Ectodermal cell (in vitro differentiated cells): ENCODE measurements around the gene GULP1.

Source experiments
- H3K27ac ChIP-seq: 2 replicates; pipeline ENCODE4 v1.7.0; 2013; ENCODE audit warnings: mild to moderate bottlenecking, low read depth, low read length; ENCODE audit not compliant: insufficient read depth, poor library complexity, severe bottlenecking
- H3K27me3 ChIP-seq: 2 replicates; pipeline ENCODE4 v1.7.0; 2013; ENCODE audit warnings: mild to moderate bottlenecking, low read length; ENCODE audit not compliant: insufficient read depth, control insufficient read depth, poor library complexity, severe bottlenecking
- H3K36me3 ChIP-seq: one replicate; pipeline ENCODE4 v1.7.0; 2013; ENCODE audit warnings: low read length; ENCODE audit not compliant: control insufficient read depth, insufficient read depth
- H3K4me1 ChIP-seq: one replicate; pipeline ENCODE4 v1.7.0; 2013; ENCODE audit warnings: low read length; ENCODE audit not compliant: control insufficient read depth, insufficient read depth
- H3K4me3 ChIP-seq: 2 replicates; pipeline ENCODE4 v1.7.0; 2013; ENCODE audit warnings: low read depth, low read length, control low read depth; ENCODE audit not compliant: insufficient read depth
- H3K9me3 ChIP-seq: 2 replicates; pipeline ENCODE4 v1.7.0; 2013; ENCODE audit warnings: mild to moderate bottlenecking, low read length, moderate library complexity; ENCODE audit not compliant: control insufficient read depth
- WGBS, 2 experiments: methylation state at CpG; one replicate each; pipeline ENCODE4 v1.1.7; 2013; ENCODE audit warnings: missing lambda C conversion rate in 2 of 2; 5-methylcytosine and 5-hydroxymethylcytosine counted together

The GULP1 gene

GRCh38 chr2:188481474-188481873 lies 189.8 kb downstream of the GULP1 start:
- Histone ChIP-seq H3K9me3 (no peaks in the 10 kb centered on the region), H3K4me1 (no peaks in the 10 kb centered on the region), H3K4me3 (no peak overlapping the region), H3K36me3 (no peaks in the 10 kb centered on the region), H3K27me3 (no peaks in the 10 kb centered on the region), H3K27ac (no peak overlapping the region)
- WGBS, 2 experiments: 94 to 96% methylated on average over 2 of the region's 2 CpGs

DNA sequence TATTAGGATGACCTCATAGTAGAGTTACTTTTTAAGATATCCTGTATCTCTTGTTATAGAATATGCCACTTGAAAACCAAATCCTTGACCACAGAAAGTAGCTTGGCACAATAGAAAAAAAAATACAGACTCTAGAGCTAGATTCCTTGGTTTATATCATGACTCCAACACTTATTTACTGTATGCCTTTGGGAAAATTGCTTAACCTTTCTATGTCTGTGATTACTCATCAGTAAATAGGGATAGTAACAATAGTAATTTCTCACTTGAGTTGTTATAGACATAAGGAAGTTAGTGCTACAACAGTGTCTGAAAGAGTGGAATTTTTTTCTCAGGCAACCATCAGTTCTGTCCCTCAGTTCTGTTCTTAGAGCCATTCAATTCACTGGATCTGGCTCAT lies 193.8 kb downstream of the GULP1 start:
- Histone ChIP-seq H3K27me3 (no peaks in the 10 kb centered on the region), H3K4me3 (no peak overlapping the region), H3K27ac (no peak overlapping the region), H3K4me1 (no peaks in the 10 kb centered on the region), H3K9me3 (no peaks in the 10 kb centered on the region), H3K36me3 (no peaks in the 10 kb centered on the region)

GRCh38 chr2:188492751-188493150 lies 201.1 kb downstream of the GULP1 start:
- Histone ChIP-seq H3K9me3 (no peaks in the 10 kb centered on the region), H3K27me3 (no peaks in the 10 kb centered on the region)
- 88 to 100% methylated on average over 2 to 4 of the region's 4 CpGs for WGBS, 2 experiments

DNA sequence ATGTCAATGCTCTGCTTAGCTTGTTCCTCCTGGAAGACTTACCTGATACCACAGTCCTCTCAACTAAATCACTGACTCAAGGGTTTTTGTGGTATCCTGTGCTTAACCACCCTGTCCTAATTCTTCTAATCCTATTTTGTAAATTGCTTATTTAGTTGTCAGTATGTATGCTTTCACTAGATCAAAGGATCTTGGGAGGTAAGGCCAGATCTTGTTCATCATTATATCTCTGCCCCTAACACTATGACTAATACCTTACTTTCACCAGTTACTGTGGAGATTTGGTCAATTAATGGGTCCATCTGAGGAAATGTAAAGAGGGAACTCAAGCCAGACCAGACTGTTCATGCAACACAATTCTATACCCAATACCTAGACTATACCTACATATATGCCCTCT lies 203.2 kb downstream of the GULP1 start:
- H3K27ac ChIP-seq: no peak overlapping the region

More at GRCh38 chr2:188492751-188493150, 201.1 kb downstream of the GULP1 start:
- H3K4me3 ChIP-seq: no peak overlapping the region
- no peaks in the 10 kb centered on the region for H3K4me1 ChIP-seq
- no peaks in the 10 kb centered on the region for H3K36me3 ChIP-seq
- no peak overlapping the region for H3K27ac ChIP-seq

DNA sequence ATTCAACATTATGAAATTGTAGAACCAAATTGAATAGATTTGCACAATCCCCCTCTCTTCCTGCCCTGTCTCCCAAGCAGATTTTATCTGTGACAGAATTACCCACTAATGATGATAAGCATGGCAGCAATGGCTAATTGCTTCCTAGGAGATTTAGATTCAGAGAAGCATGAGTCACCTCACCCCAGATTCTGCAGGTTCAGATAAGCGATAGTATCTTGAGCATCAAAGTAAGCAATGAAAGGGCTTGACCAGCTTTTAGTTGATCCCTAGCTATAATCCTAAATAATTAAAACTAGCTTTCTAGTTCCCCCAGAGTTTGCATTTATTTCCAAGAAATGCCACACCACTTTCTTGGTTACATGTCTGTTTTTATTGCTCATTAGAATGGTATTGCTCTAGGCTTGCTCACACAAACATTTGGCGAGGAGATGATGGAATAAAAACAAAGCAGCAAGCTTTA lies 204.3 kb downstream of the GULP1 start:
- H3K4me1 ChIP-seq: no peaks in the 10 kb centered on the region
- no peaks in the 10 kb centered on the region for H3K36me3 ChIP-seq
- no peaks in the 10 kb centered on the region for H3K9me3 ChIP-seq
- no peak overlapping the region for H3K27ac ChIP-seq
- H3K4me3 ChIP-seq: no peak overlapping the region
- WGBS, 2 experiments: 96 to 100% methylated on average over 1 to 2 of the region's 2 CpGs
- no peaks in the 10 kb centered on the region for H3K27me3 ChIP-seq

More for the DNA sequence above, 203.2 kb downstream of the GULP1 start:
- Histone ChIP-seq H3K4me3 (no peak overlapping the region), H3K9me3 (no peaks in the 10 kb centered on the region), H3K27me3 (no peaks in the 10 kb centered on the region), H3K4me1 (no peaks in the 10 kb centered on the region), H3K36me3 (no peaks in the 10 kb centered on the region)

DNA sequence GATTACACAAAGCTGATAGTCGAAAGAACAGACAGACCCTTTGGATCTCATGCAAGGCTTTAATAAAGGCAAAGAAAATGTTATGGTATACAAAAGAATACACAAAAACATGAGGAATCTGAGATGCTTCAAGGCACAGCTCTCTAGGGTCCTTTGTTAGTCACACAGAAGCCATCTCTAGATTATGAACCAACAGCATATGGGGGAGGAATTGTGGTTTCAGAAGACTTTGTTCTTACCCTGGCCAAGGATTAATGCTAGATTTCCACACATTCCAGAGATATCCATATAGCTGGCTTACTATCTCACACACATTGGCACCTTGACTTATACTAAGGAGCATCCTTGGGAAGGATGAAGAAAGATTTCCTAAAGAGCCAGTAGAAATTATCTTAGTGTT lies 206.1 kb downstream of the GULP1 start:
- Histone ChIP-seq H3K36me3 (no peaks in the 10 kb centered on the region), H3K27me3 (no peaks in the 10 kb centered on the region), H3K4me3 (no peak overlapping the region), H3K9me3 (no peaks in the 10 kb centered on the region), H3K4me1 (no peaks in the 10 kb centered on the region), H3K27ac (no peak overlapping the region)
- 86 to 100% methylated on average over 1 of the region's 1 CpG for WGBS, 2 experiments

DNA sequence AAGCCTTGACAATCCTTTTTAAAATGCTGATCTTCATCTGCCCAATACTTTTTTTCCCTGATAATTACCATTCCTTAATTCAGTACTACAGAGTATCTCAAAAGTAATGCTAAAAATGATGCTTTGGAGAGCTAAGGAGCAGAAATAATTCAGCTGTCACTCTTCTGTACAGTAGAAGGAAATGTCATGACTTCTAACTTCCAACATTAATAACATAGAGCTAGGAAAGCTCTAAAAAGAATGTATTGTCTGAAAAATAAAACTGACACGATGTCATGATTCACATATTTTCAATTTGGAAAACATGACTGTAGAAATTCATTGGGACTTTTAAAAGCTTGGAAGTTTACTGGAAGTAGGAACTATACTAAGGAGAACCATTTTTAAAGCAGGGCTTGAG lies 212.3 kb downstream of the GULP1 start:
- whole genome bisulfite sequencing, 2 experiments: 93 to 100% methylated on average over 1 of the region's 1 CpG
- H3K27me3 ChIP-seq: no peaks in the 10 kb centered on the region
- no peaks in the 10 kb centered on the region for H3K9me3 ChIP-seq
- no peaks in the 10 kb centered on the region for H3K36me3 ChIP-seq
- H3K4me3 ChIP-seq: no peak overlapping the region
- peaks cover 5% of the 10 kb centered on the region for H3K4me1 ChIP-seq
- no peak overlapping the region for H3K27ac ChIP-seq

- H3K4me1 ChIP-seq: peaks cover 10% of the 10 kb centered on the region
- H3K27ac ChIP-seq: no peak overlapping the region
- WGBS, 2 experiments: 50 to 65% methylated on average over 1 of the region's 1 CpG
- no peaks in the 10 kb centered on the region for H3K9me3 ChIP-seq
- H3K4me3 ChIP-seq: no peak overlapping the region
- H3K27me3 ChIP-seq: no peaks in the 10 kb centered on the region
- H3K36me3 ChIP-seq: no peaks in the 10 kb centered on the region
These were observed 215.2 kb downstream of the GULP1 start for GRCh38 chr2:188506843-188507242.

DNA sequence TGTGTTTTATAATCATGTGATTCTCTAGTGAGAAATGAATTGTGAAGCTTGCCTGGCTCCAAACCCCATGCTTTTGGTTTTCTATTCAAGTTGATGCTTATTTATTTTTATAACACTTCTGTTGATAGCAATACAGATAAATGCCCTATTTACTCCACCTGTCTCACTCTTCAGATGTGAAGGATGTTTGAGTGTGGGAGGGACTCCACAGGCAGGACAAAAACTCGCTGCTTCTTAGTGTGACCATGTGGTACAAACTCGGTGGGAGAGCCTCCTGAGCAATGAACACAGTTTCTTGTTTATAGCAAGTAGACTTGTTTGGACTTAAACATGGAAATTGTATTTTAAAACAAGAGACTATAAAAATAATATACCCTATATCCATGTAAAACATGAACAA lies 219.7 kb downstream of the GULP1 start:
- H3K36me3 ChIP-seq: no peaks in the 10 kb centered on the region
- 69 to 90% methylated on average over 2 of the region's 2 CpGs for WGBS, 2 experiments

DNA sequence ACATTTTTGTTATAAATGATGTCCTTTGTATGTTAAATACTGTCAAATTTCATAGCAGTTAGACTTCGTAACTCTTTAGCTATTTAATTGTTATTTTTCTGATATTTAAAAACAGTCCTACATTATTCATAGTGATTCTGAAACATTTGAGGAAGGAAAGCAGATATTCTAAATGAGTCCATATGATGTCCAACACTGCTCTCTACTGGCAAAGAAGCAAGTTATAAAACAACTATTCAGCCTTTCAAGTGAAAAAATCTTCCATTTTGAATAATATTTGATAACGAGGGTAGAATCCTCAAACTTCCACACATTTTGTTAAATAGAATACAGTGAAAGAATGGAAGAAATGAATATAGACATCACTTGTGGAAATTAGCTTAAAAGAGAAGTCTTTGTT lies 220.8 kb downstream of the GULP1 start:
- Histone ChIP-seq H3K27me3 (no peaks in the 10 kb centered on the region), H3K4me3 (no peak overlapping the region), H3K36me3 (no peaks in the 10 kb centered on the region), H3K9me3 (no peaks in the 10 kb centered on the region), H3K4me1 (peaks cover 5% of the 10 kb centered on the region), H3K27ac (no peak overlapping the region)
- no CpG with 5 or more reads among the region's 2 CpGs for WGBS, 2 experiments

More for the DNA sequence above, 219.7 kb downstream of the GULP1 start:
- no peak overlapping the region for H3K4me3 ChIP-seq
- H3K27me3 ChIP-seq: no peaks in the 10 kb centered on the region
- H3K4me1 ChIP-seq: peaks cover 10% of the 10 kb centered on the region
- no peak overlapping the region for H3K27ac ChIP-seq
- no peaks in the 10 kb centered on the region for H3K9me3 ChIP-seq

DNA sequence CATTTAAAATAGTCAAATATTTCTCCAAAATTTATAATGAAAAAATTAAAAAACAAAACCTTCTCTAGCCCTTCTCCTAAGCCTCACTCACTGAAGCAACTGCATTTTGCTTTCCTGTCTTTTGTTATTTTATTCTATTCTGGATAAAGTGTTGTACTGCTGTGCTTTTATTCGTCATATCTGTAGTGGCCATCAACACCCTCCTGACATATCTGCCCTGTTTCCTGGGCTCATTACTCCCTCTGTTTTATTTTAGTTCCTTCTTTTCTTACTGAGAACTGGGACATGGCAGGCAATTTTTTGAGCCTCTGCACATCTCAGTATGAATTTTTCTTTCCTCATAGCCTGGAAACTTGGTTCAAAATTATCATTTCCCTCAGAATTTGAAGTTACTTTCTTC lies 224.2 kb downstream of the GULP1 start:
- WGBS, 2 experiments: 100% methylated on average over 1 of the region's 1 CpG
- Histone ChIP-seq H3K27ac (no peak overlapping the region), H3K27me3 (no peaks in the 10 kb centered on the region), H3K9me3 (no peaks in the 10 kb centered on the region), H3K4me1 (peaks cover 5% of the 10 kb centered on the region), H3K36me3 (no peaks in the 10 kb centered on the region), H3K4me3 (no peak overlapping the region)
